Coronary artery (tissue), 2 donors: ENCODE measurements around the gene RTEL1.
"Not testable (repeated sequence)": the region's sequence is repeated elsewhere in the genome, so short reads cannot be mapped to it uniquely, and the experiment has no call there.

Experiments used
- DNase-seq: peaks from one replicate; pipeline ENCODE4 v3.0.0-alpha.2; 2017; ENCODE audit warnings: low spot score
- H3K27ac ChIP-seq, 2 donors: fragments of 200-600 bp; sonication (generic); one replicate each; pipeline ENCODE4 v1.5.1; 2016 to 2019
- H3K4me3 ChIP-seq: fragments of 200-600 bp; sonication (generic); 2 replicates; pipeline ENCODE4 v1.5.1; 2016; ENCODE audit warnings: mild to moderate bottlenecking, moderate library complexity
- CTCF ChIP-seq: fragments of 200-600 bp; sonication (generic); IDR thresholded peaks from one replicate; pipeline ENCODE4 v1.5.1; 2019; ENCODE audit warnings: antibody characterized with exemption

Gene RTEL1

GRCh38 chr20:63657937-63658748 is at the start of gene RTEL1:
Gene RTEL1 (plus strand): TSS chr20:63658312. CDS start chr20:63659403, 1,091 bp downstream.
- Histone ChIP-seq H3K4me3 (peak within 1 kb of the TSS; percentile 87), H3K27ac (peak within 1 kb of the TSS; percentile 77 to 88)
- TF ChIP-seq CTCF, result no peak
- DNase-seq, result peak; percentile 95

- Histone ChIP-seq H3K27ac (no peak overlapping the region), H3K4me3 (no peak overlapping the region)
- TF ChIP-seq CTCF, result no peak
- DNase-seq, result no peak
Observed at GRCh38 chr20:63610581-63611435, 47.3 kb upstream of the RTEL1 start.

GRCh38 chr20:63611646-63612045 is 46.5 kb upstream of the RTEL1 start:
- Histone ChIP-seq H3K27ac (no peak overlapping the region), H3K4me3 (no peak overlapping the region)
- no peak for DNase-seq
- TF ChIP-seq CTCF, result no peak

- DNase-seq, result no peak
- H3K27ac ChIP-seq, result no peak overlapping the region
- H3K4me3 ChIP-seq, result no peak overlapping the region
- no peak for TF ChIP-seq CTCF
Observed at GRCh38 chr20:63612276-63612931, 45.7 kb upstream of the RTEL1 start.

GRCh38 chr20:63613863-63614594 is 44.1 kb upstream of the RTEL1 start:
- not testable (repeated sequence) for H3K27ac ChIP-seq, H3K4me3 ChIP-seq, DNase-seq

- Histone ChIP-seq H3K27ac (no peak overlapping the region), H3K4me3 (no peak overlapping the region)
- no peak for DNase-seq
- TF ChIP-seq CTCF, result no peak
Observed at GRCh38 chr20:63617092-63617875, 40.8 kb upstream of the RTEL1 start.
